NCI-H1105 treated with DMSO at 0.1 percent for 48 hours (cell line): ENCODE data around the gene FREM3.
"Not testable (repeated sequence)": the region's sequence is repeated elsewhere in the genome, so short reads cannot be mapped to it uniquely, and the experiment has no call there.

Experiments
- DNase-seq: peaks from one replicate; lab custom pipeline; 2025; lab: John Stamatoyannopoulos, UW

The FREM3 gene

GRCh38 chr4:143581331-143581946, 119.0 kb downstream of the FREM3 start:
- DNase-seq: peak; percentile 49

GRCh38 chr4:143575331-143575730, 125.1 kb downstream of the FREM3 start:
- no peak for DNase-seq

- DNase-seq: no peak
These were observed 136.0 kb downstream of the FREM3 start for GRCh38 chr4:143564472-143564871.

- DNase-seq: peak; percentile 48
These were observed 140.7 kb downstream of the FREM3 start for GRCh38 chr4:143559757-143560147.

- DNase-seq: peak; percentile 90
These were observed 141.4 kb downstream of the FREM3 start for GRCh38 chr4:143558823-143559756.

- DNase-seq: no peak
These were observed 142.2 kb downstream of the FREM3 start for GRCh38 chr4:143558286-143558685.

- DNase-seq: no peak
These were observed 144.8 kb downstream of the FREM3 start for GRCh38 chr4:143555676-143556075.

GRCh38 chr4:143554728-143555597, 145.5 kb downstream of the FREM3 start:
- no peak for DNase-seq

GRCh38 chr4:143549928-143550327, 150.5 kb downstream of the FREM3 start:
- no peak for DNase-seq

- DNase-seq: no peak
These were observed 160.8 kb downstream of the FREM3 start for GRCh38 chr4:143539670-143540023.

- DNase-seq: no peak
These were observed 161.4 kb downstream of the FREM3 start for GRCh38 chr4:143538979-143539669.

- DNase-seq: no peak
These were observed 168.5 kb downstream of the FREM3 start for GRCh38 chr4:143531788-143532491.

- no peak for DNase-seq
These were observed 169.1 kb downstream of the FREM3 start for GRCh38 chr4:143531380-143531779.

- not testable (repeated sequence) for DNase-seq
These were observed 172.4 kb downstream of the FREM3 start for GRCh38 chr4:143528046-143528445.
